B cell (primary cell): ENCODE data around the gene POP4. TPM values are rescaled to one million over a fixed set of nuclear protein-coding genes. Genes with fewer than 3 reads are reported as not detected.

Experiments
- ATAC-seq: fragments of 200-7000 bp; cut with Tn5 transposase; one replicate; pipeline ENCODE4 v1.10.0; 2021; ENCODE audit warnings: low read depth, mild to moderate bottlenecking, moderate number of reproducible peaks, moderate library complexity
- CTCF ChIA-PET: fragments of 350-600 bp; sonication (Branson Sonifier 250); formaldehyde crosslinking; loops from one replicate; lab custom pipeline; 2021; ENCODE audit warnings: antibody characterized with exemption, inconsistent platforms; lab: Charles Lee
- POLR2A ChIA-PET: fragments of 350-600 bp; sonication (Branson Sonifier 250); formaldehyde crosslinking; loops from one replicate; lab custom pipeline; 2021; ENCODE audit warnings: antibody characterized with exemption; lab: Charles Lee
- DNase-seq: peaks from one replicate; pipeline ENCODE4 v3.0.0; 2013
- H2AFZ ChIP-seq: 2 replicates; pipeline ENCODE4 v1.6.1; 2012; ENCODE audit warnings: mild to moderate bottlenecking, low read depth, low read length; ENCODE audit not compliant: insufficient read depth, poor library complexity, severe bottlenecking
- H3K27ac ChIP-seq, 2 donors: 1 replicate in 1 of 2; 2 replicates in 1 of 2; pipeline ENCODE4 v1.5.1; 2012 to 2013; ENCODE audit warnings: low read length in 2 of 2, mild to moderate bottlenecking in 2 of 2, moderate library complexity in 1 of 2
- H3K27me3 ChIP-seq, 4 experiments: fragments of 200-600 bp in 1 of 4; sonication (generic) in 1 of 4; replicated peaks in 1 of 4; 1 replicate in 2 of 4; 2 replicates in 2 of 4; pipeline versions ENCODE4 v1.6.1 to v1.7.0; 2013 to 2016; ENCODE audit warnings: low read length in 3 of 4, mild to moderate bottlenecking in 2 of 4, mixed read lengths in 1 of 4, moderate library complexity in 1 of 4; ENCODE audit not compliant: insufficient read depth in 4 of 4, control insufficient read depth in 3 of 4; ENCODE audit errors: control extremely low read depth in 1 of 4
- H3K36me3 ChIP-seq, 2 experiments: replicated peaks in 1 of 2; 1 replicate in 1 of 2; 2 replicates in 1 of 2; pipeline versions ENCODE4 v1.6.1 to v1.7.1; 2013; ENCODE audit warnings: low read length in 1 of 2; ENCODE audit not compliant: insufficient read depth in 2 of 2, control insufficient read depth in 1 of 2; ENCODE audit errors: control extremely low read depth in 1 of 2, extremely low read depth in 1 of 2
- H3K4me1 ChIP-seq, 2 donors: fragments of 200-600 bp in 1 of 2; sonication (generic) in 1 of 2; 1 replicate in 1 of 2; 2 replicates in 1 of 2; pipeline versions ENCODE4 v1.5.1 to v1.6.1; 2013 to 2017; ENCODE audit warnings: low read length in 2 of 2; ENCODE audit not compliant: control insufficient read depth in 2 of 2, insufficient read depth in 2 of 2
- H3K4me2 ChIP-seq: replicated peaks from 2 replicates; pipeline ENCODE3; 2012; ENCODE audit warnings: mild to moderate bottlenecking, low read depth, low read length; ENCODE audit not compliant: poor library complexity, severe bottlenecking
- H3K4me3 ChIP-seq, 5 experiments: fragments of 200-600 bp in 1 of 5; sonication (generic) in 1 of 5; 1 replicate in 3 of 5; 2 replicates in 2 of 5; pipeline versions ENCODE4 v1.5.1 to v1.7.0; 2011 to 2016; ENCODE audit warnings: low read length in 4 of 5, mild to moderate bottlenecking in 4 of 5, low read depth in 2 of 5, control low read depth in 1 of 5, moderate library complexity in 1 of 5; ENCODE audit not compliant: insufficient read depth in 1 of 5; ENCODE audit errors: control extremely low read depth in 1 of 5, extremely low read depth in 1 of 5
- H3K79me2 ChIP-seq: fragments of 200-600 bp; sonication (generic); one replicate; pipeline ENCODE4 v1.6.0; 2016; ENCODE audit warnings: low read length; ENCODE audit not compliant: control insufficient read depth, insufficient read depth
- H3K9ac ChIP-seq: fragments of 200-600 bp; sonication (generic); 2 replicates; pipeline ENCODE4 v1.6.1; 2017; ENCODE audit warnings: mild to moderate bottlenecking, low read length, moderate library complexity
- H3K9me3 ChIP-seq, 3 donors: one replicate each; pipeline versions ENCODE4 v1.6.1 to v1.7.1; 2013; ENCODE audit warnings: low read length in 2 of 3; ENCODE audit not compliant: control insufficient read depth in 2 of 3, insufficient read depth in 1 of 3; ENCODE audit errors: control extremely low read depth in 1 of 3
- H4K20me1 ChIP-seq: 2 replicates; pipeline ENCODE4 v1.6.0; 2012; ENCODE audit warnings: mild to moderate bottlenecking, low read length; ENCODE audit not compliant: insufficient read depth, control insufficient read depth, poor library complexity, severe bottlenecking
- H3K27ac Mint-ChIP-seq: one replicate; pipeline ENCODE4 v1.8.0; 2021; ENCODE audit warnings: mixed read lengths
- H3K27me3 Mint-ChIP-seq: one replicate; pipeline ENCODE4 v1.8.0; 2021; ENCODE audit warnings: mixed read lengths
- H3K4me1 Mint-ChIP-seq: one replicate; pipeline ENCODE4 v1.8.0; 2021; ENCODE audit warnings: mixed read lengths
- H3K4me3 Mint-ChIP-seq: one replicate; pipeline ENCODE4 v1.8.0; 2021; ENCODE audit warnings: mixed read lengths
- H3K9me3 Mint-ChIP-seq: one replicate; pipeline ENCODE4 v1.8.0; 2022; ENCODE audit warnings: mixed read lengths; ENCODE audit not compliant: insufficient read depth
- EZH2 ChIP-seq: IDR thresholded peaks from 2 replicates; pipeline ENCODE4 v1.6.1; 2012; ENCODE audit warnings: borderline replicate concordance, low read depth, mild to moderate bottlenecking, moderate library complexity, low read length; ENCODE audit not compliant: insufficient read depth, poor library complexity, severe bottlenecking
- WGBS: methylation state at CpG from one replicate; pipeline ENCODE4 v1.1.5; 2013; ENCODE audit warnings: missing lambda C conversion rate; ENCODE audit not compliant: insufficient coverage; 5-methylcytosine and 5-hydroxymethylcytosine counted together
- intact Hi-C: fragments of 100-400 bp; cut with micrococcal nuclease; formaldehyde crosslinking; loops from one replicate; pipeline ENCODE4 v1.10.0; 2022
- polyA plus RNA-seq: library from polyadenylated mRNA; depleted of rRNA; stranded (reverse); fragments of >200 nt; gene quantifications from 2 replicates; pipeline ENCODE4 v1.2.3, GENCODE V29; 2012
- total RNA-seq, 2 donors: library from RNA; stranded (reverse); fragments of 120-200 nt in 1 of 2; gene quantifications; 1 replicate in 1 of 2; 2 replicates in 1 of 2; pipeline versions ENCODE4 v1.2.3 to v1.2.4, GENCODE V29; 2013 to 2022
- TF ChIP-seq, protein P1 (sequence below): fragments of 200-600 bp; IDR thresholded peaks from one replicate; pipeline ENCODE4 v1.8.0; 2022; ENCODE audit warnings: antibody characterized with exemption, mild to moderate bottlenecking

The POP4 gene
- total and polyA plus RNA-seq, 2 donors (not counting 1 experiment from before 2014, with no cell fraction given), result 58.9 to 61.2 TPM

DNA sequence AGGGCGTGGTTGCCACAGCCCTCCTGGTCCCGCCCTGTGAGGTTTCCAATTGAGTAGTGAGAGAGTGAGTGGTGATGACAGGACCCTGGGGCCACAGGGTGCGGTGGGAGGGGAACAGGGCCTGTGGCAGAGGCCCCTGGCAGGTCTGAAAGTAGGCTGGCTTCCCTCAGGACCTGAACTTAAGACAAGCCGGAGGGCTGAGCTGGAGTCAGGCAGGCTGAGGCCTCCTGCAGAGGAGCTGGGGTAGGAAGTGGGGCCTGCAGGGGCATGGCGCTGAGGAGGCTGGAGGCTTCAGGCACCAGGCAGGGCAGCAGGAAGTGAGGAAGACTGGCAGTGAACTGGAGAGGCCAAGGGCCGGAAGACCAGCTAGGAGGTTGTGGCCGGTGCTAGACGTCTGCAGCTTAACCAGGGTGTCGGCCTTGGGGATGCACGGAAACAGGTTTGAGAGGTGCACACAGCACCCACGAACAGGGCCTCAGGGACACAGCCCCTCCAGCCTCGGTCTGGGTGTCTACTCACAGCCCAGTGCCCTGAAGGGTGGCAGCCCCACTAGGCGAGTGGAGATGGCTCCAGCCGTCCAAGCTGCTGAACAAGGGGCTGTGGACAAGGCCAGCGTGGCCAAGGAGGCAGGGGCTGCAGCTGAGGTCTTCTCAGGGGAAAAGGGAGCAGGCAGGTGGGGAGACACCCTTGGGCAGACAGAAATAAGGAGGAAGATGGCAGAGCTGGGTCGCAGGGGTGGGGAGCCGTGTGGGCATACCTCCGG, 17.8 kb downstream of the POP4 start:
- 84% methylated on average over 18 of the region's 18 CpGs for WGBS
- no peak overlapping the region for H2AFZ ChIP-seq
- H3K27ac Mint-ChIP-seq, result no peak overlapping the region
- H3K27me3 Mint-ChIP-seq, result peaks cover 15% of the 10 kb centered on the region
- no peak overlapping the region for H3K4me3 ChIP-seq
- H4K20me1 ChIP-seq, result no peaks in the 10 kb centered on the region
- peaks cover 0 to 12% (median 0%) of the 10 kb centered on the region in 4 experiments for H3K27me3 ChIP-seq
- H3K36me3 ChIP-seq, result no peaks in the 10 kb centered on the region
- H3K27ac ChIP-seq, result no peak overlapping the region
- H3K79me2 ChIP-seq, result no peaks in the 10 kb centered on the region
- TF ChIP-seq EZH2, result no peak
- TF ChIP-seq, protein P1, sequence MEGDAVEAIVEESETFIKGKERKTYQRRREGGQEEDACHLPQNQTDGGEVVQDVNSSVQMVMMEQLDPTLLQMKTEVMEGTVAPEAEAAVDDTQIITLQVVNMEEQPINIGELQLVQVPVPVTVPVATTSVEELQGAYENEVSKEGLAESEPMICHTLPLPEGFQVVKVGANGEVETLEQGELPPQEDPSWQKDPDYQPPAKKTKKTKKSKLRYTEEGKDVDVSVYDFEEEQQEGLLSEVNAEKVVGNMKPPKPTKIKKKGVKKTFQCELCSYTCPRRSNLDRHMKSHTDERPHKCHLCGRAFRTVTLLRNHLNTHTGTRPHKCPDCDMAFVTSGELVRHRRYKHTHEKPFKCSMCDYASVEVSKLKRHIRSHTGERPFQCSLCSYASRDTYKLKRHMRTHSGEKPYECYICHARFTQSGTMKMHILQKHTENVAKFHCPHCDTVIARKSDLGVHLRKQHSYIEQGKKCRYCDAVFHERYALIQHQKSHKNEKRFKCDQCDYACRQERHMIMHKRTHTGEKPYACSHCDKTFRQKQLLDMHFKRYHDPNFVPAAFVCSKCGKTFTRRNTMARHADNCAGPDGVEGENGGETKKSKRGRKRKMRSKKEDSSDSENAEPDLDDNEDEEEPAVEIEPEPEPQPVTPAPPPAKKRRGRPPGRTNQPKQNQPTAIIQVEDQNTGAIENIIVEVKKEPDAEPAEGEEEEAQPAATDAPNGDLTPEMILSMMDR, result no peak
- peaks cover 3 to 24% of the 10 kb centered on the region in 2 donors for H3K4me1 ChIP-seq
- H3K9me3 Mint-ChIP-seq, result no peaks in the 10 kb centered on the region
- ChIA-PET POLR2A (no interaction called here), CTCF (interaction anchor here (0.6 to 2.3 kb wide), 5 partner anchors 12 to 360 kb away, joined by 3 to 8 read pairs (median 3); partner anchors contain the start of gene POP4)
- no peak overlapping the region for H3K9ac ChIP-seq
- H3K4me3 Mint-ChIP-seq, result no peak overlapping the region
- H3K4me2 ChIP-seq, result no peak overlapping the region
- ATAC-seq, result no peak
- no peak for DNase-seq
- intact Hi-C loops, result no loop called here
- H3K9me3 ChIP-seq, result no peaks in the 10 kb centered on the region
- H3K4me1 Mint-ChIP-seq, result peaks cover 20% of the 10 kb centered on the region
